HepG2 (cell line): ENCODE data around the gene CHRNA3. TPM values are rescaled to one million over a fixed set of nuclear protein-coding genes. Genes with fewer than 3 reads are reported as not detected.

Experiments used
- FLYWCH1 ChIP-seq: sonication (generic); formaldehyde crosslinking; IDR thresholded peaks from 2 replicates; pipeline ENCODE4 v1.8.1; 2023; ENCODE audit warnings: mild to moderate bottlenecking, missing genetic modification reagents
- IRX3 ChIP-seq: sonication (generic); formaldehyde crosslinking; IDR thresholded peaks from 2 replicates; pipeline ENCODE4 v1.8.1; 2023; ENCODE audit warnings: mild to moderate bottlenecking, low read depth, missing genetic modification reagents, borderline replicate concordance
- MYNN ChIP-seq: sonication (generic); formaldehyde crosslinking; IDR thresholded peaks from 2 replicates; pipeline ENCODE4 v1.4.0; 2020; ENCODE audit warnings: mild to moderate bottlenecking, low read depth, missing genetic modification reagents
- NCOA1 ChIP-seq: sonication (generic); formaldehyde crosslinking; IDR thresholded peaks from 2 replicates; pipeline ENCODE4 v1.9.0; 2021; ENCODE audit warnings: missing genetic modification reagents
- NR1H2 ChIP-seq: sonication (generic); formaldehyde crosslinking; IDR thresholded peaks from 2 replicates; pipeline ENCODE4 v1.8.1; 2022; ENCODE audit warnings: low read depth, missing genetic modification reagents, borderline replicate concordance
- POLR2AphosphoS5 ChIP-seq: IDR thresholded peaks from 2 replicates; pipeline ENCODE4 v1.6.1; 2012; ENCODE audit warnings: low read depth, low read length
- REL ChIP-seq: sonication (generic); formaldehyde crosslinking; conservative IDR thresholded peaks from 2 replicates; pipeline ENCODE4 v1.8.0; 2022; ENCODE audit warnings: mild to moderate bottlenecking, missing genetic modification reagents, moderate library complexity
- TBX3 ChIP-seq: fragments of 450-650 bp; IDR thresholded peaks from 2 replicates; pipeline ENCODE4 v1.6.1; 2017; ENCODE audit warnings: antibody characterized with exemption, mild to moderate bottlenecking, inconsistent platforms, borderline replicate concordance
- ZNF556 ChIP-seq: sonication (generic); formaldehyde crosslinking; IDR thresholded peaks from 2 replicates; pipeline ENCODE4 v1.4.0; 2020; ENCODE audit warnings: mild to moderate bottlenecking, missing genetic modification reagents, borderline replicate concordance
- ZNF772 ChIP-seq: sonication (generic); formaldehyde crosslinking; IDR thresholded peaks from 2 replicates; pipeline ENCODE4 v1.5.0; 2020; ENCODE audit warnings: mild to moderate bottlenecking, missing genetic modification reagents
- polyA plus RNA-seq, 8 experiments: library from polyadenylated mRNA; depleted of rRNA in 3 of 8; stranded (reverse) in 7 of 8; unstranded in 1 of 8; fragments of >200 nt; fragmentation: Illumina TruSeq in 4 of 8; extraction: Trizol in 4 of 8; gene quantifications; 2 replicates each; pipeline versions ENCODE4 v1.2.1 to v1.2.3, GENCODE V29; 2011 to 2016; ENCODE audit warnings: low read depth in 4 of 8, missing spikeins in 1 of 8, mixed read lengths in 1 of 8; ENCODE audit not compliant: insufficient read depth in 1 of 8
- total RNA-seq, 5 experiments: library from RNA; depleted of rRNA; stranded (reverse); fragments of >200 nt; fragmentation: Illumina TruSeq; extraction: Trizol; gene quantifications; 2 replicates each; pipeline ENCODE4 v1.2.3, GENCODE V29; 2016; ENCODE audit warnings: low read depth in 1 of 5
- TF ChIP-seq, protein P1 (sequence below): sonication (generic); formaldehyde crosslinking; IDR thresholded peaks from 2 replicates; pipeline ENCODE4 v1.4.0; 2020; ENCODE audit warnings: missing genetic modification reagents

Gene CHRNA3
- total and polyA plus RNA-seq, 2 of the 13 experiments (the other 11 are each of a cell fraction or from before 2014, with no cell fraction given), result not detected

DNA sequence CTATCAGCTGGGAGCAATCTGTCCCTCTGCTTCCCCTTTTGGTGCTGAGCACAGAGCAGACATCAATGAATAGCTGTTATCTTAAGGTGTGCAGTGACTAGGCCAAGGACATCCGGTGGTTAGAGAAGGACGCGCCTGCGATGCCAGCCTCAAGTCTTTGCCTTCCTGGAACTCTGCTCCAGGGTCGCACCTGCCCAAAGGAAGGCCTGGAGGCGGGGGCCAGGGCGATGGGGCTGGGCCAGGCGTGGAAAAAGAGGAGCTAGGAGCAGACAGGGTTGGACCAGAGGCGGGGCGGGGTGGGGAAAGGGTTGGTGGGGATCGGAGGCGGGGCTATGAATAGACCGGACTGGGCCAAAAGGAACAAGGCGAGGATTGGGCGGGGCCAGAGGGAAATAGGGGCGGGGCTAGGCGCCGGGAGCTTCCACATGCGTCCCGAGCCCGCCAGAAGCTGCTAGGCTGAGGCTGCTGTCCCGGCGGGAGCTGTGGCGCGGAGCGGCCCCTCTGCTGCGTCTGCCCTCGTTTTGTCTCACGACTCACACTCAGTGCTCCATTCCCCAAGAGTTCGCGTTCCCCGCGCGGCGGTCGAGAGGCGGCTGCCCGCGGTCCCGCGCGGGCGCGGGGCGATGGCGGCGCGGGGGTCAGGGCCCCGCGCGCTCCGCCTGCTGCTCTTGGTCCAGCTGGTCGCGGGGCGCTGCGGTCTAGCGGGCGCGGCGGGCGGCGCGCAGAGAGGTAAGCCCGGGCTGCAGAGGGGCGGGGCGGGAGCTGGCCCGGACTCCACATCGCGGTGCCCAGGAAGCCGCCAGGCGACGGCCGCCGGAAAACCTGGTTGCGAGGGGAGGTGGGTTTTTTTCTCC lies 55.5 kb downstream of the CHRNA3 start, which contains the start of gene CHRNA5 (continued):
- TF ChIP-seq ZNF772 (CRISPR knock-in tag) (no peak), MYNN (no peak), ZNF556 (CRISPR knock-in tag) (no peak), POLR2AphosphoS5 (peak; percentile 65), NR1H2 (CRISPR knock-in tag) (no peak), TBX3 (no peak), NCOA1 (CRISPR knock-in tag) (no peak), IRX3 (CRISPR knock-in tag) (no peak), REL (CRISPR knock-in tag) (no peak), FLYWCH1 (CRISPR knock-in tag) (no peak)
- TF ChIP-seq, protein P1, sequence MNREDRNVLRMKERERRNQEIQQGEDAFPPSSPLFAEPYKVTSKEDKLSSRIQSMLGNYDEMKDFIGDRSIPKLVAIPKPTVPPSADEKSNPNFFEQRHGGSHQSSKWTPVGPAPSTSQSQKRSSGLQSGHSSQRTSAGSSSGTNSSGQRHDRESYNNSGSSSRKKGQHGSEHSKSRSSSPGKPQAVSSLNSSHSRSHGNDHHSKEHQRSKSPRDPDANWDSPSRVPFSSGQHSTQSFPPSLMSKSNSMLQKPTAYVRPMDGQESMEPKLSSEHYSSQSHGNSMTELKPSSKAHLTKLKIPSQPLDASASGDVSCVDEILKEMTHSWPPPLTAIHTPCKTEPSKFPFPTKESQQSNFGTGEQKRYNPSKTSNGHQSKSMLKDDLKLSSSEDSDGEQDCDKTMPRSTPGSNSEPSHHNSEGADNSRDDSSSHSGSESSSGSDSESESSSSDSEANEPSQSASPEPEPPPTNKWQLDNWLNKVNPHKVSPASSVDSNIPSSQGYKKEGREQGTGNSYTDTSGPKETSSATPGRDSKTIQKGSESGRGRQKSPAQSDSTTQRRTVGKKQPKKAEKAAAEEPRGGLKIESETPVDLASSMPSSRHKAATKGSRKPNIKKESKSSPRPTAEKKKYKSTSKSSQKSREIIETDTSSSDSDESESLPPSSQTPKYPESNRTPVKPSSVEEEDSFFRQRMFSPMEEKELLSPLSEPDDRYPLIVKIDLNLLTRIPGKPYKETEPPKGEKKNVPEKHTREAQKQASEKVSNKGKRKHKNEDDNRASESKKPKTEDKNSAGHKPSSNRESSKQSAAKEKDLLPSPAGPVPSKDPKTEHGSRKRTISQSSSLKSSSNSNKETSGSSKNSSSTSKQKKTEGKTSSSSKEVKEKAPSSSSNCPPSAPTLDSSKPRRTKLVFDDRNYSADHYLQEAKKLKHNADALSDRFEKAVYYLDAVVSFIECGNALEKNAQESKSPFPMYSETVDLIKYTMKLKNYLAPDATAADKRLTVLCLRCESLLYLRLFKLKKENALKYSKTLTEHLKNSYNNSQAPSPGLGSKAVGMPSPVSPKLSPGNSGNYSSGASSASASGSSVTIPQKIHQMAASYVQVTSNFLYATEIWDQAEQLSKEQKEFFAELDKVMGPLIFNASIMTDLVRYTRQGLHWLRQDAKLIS, result no peak
